CD14-positive monocyte (primary cell): ENCODE data around the gene PLPPR3. TPM values are rescaled to one million over a fixed set of nuclear protein-coding genes. Genes with fewer than 3 reads are reported as not detected.

Source experiments
- DNase-seq, 3 donors: peaks; one replicate each; pipeline ENCODE4 v3.0.0-alpha.2; 2011 to 2022
- H2AFZ ChIP-seq: 2 replicates; pipeline ENCODE4 v1.6.0; 2012; ENCODE audit warnings: mild to moderate bottlenecking, low read depth, low read length, inconsistent platforms; ENCODE audit not compliant: insufficient read depth, poor library complexity, severe bottlenecking
- H3K27ac ChIP-seq, 2 donors: 1 replicate in 1 of 2; 2 replicates in 1 of 2; pipeline ENCODE4 v1.5.1; 2012 to 2013; ENCODE audit warnings: low read length in 2 of 2, control low read depth in 1 of 2, inconsistent platforms in 1 of 2, low read depth in 1 of 2, mild to moderate bottlenecking in 1 of 2
- H3K27me3 ChIP-seq, 2 donors: one replicate each; pipeline versions ENCODE4 v1.6.0 to v1.6.1; 2011 to 2013; ENCODE audit warnings: low read length in 2 of 2; ENCODE audit not compliant: control insufficient read depth in 2 of 2, insufficient read depth in 2 of 2
- H3K36me3 ChIP-seq, 2 donors: replicated peaks in 1 of 2; 1 replicate in 1 of 2; 2 replicates in 1 of 2; pipeline versions ENCODE4 v1.5.1 to v1.6.1; 2012 to 2013; ENCODE audit warnings: low read length in 2 of 2, control low read depth in 1 of 2, inconsistent platforms in 1 of 2, mild to moderate bottlenecking in 1 of 2; ENCODE audit not compliant: insufficient read depth in 2 of 2, control insufficient read depth in 1 of 2
- H3K4me1 ChIP-seq, 2 donors: 1 replicate in 1 of 2; 2 replicates in 1 of 2; pipeline versions ENCODE4 v1.5.1 to v1.6.1; 2012 to 2013; ENCODE audit warnings: low read length in 2 of 2, control low read depth in 1 of 2, inconsistent platforms in 1 of 2, mild to moderate bottlenecking in 1 of 2, moderate library complexity in 1 of 2; ENCODE audit not compliant: insufficient read depth in 2 of 2, control insufficient read depth in 1 of 2
- H3K4me2 ChIP-seq: replicated peaks from 2 replicates; pipeline ENCODE3; 2012; ENCODE audit warnings: low read length, moderate library complexity, mild to moderate bottlenecking; ENCODE audit not compliant: poor library complexity, severe bottlenecking; ENCODE audit errors: extremely low read depth
- H3K4me3 ChIP-seq, 3 experiments: fragments of 200-600 bp in 1 of 3; sonication (generic) in 1 of 3; replicated peaks in 1 of 3; 1 replicate in 2 of 3; 2 replicates in 1 of 3; pipeline ENCODE4 v1.5.1; 2011 to 2013; ENCODE audit warnings: low read length in 3 of 3, mild to moderate bottlenecking in 3 of 3, control low read depth in 2 of 3, low read depth in 2 of 3, inconsistent platforms in 1 of 3, moderate library complexity in 1 of 3
- H3K79me2 ChIP-seq: 2 replicates; pipeline ENCODE4 v1.6.0; 2012; ENCODE audit warnings: mild to moderate bottlenecking, control low read depth, inconsistent platforms, low read length, moderate library complexity; ENCODE audit not compliant: insufficient read depth
- H3K9ac ChIP-seq: 2 replicates; pipeline ENCODE4 v1.6.0; 2017; ENCODE audit warnings: low read length, mild to moderate bottlenecking; ENCODE audit not compliant: insufficient read depth, poor library complexity, severe bottlenecking
- H3K9me3 ChIP-seq, 2 donors: replicated peaks in 1 of 2; 1 replicate in 1 of 2; 2 replicates in 1 of 2; pipeline versions ENCODE4 v1.5.1 to v1.6.1; 2012 to 2013; ENCODE audit warnings: low read length in 2 of 2, control low read depth in 1 of 2; ENCODE audit not compliant: control insufficient read depth in 1 of 2, insufficient read depth in 1 of 2
- H4K20me1 ChIP-seq: 2 replicates; pipeline ENCODE4 v1.6.0; 2012; ENCODE audit warnings: mild to moderate bottlenecking, low read length, control low read depth, moderate library complexity; ENCODE audit not compliant: insufficient read depth
- H3K27ac Mint-ChIP-seq, 7 donors: one replicate each; pipeline ENCODE4 v1.8.0; 2020; ENCODE audit warnings: mild to moderate bottlenecking in 7 of 7, mixed read lengths in 7 of 7, moderate library complexity in 6 of 7, inconsistent platforms in 2 of 7
- H3K27me3 Mint-ChIP-seq, 3 donors: one replicate each; pipeline ENCODE4 v1.8.0; 2021 to 2022; ENCODE audit warnings: low read depth in 3 of 3, mild to moderate bottlenecking in 3 of 3, mixed read lengths in 3 of 3, moderate library complexity in 3 of 3, inconsistent platforms in 1 of 3
- H3K36me3 Mint-ChIP-seq, 2 donors: one replicate each; pipeline ENCODE4 v1.8.0; 2020; ENCODE audit warnings: mixed read lengths in 2 of 2, inconsistent platforms in 1 of 2, mild to moderate bottlenecking in 1 of 2
- H3K4me1 Mint-ChIP-seq: one replicate; pipeline ENCODE4 v1.8.0; 2020; ENCODE audit warnings: mild to moderate bottlenecking, mixed read lengths
- H3K4me3 Mint-ChIP-seq, 2 donors: one replicate each; pipeline ENCODE4 v1.8.0; 2020; ENCODE audit warnings: mild to moderate bottlenecking in 2 of 2, mixed read lengths in 2 of 2, moderate library complexity in 1 of 2
- H3K9me3 Mint-ChIP-seq, 7 donors: one replicate each; pipeline ENCODE4 v1.8.0; 2020 to 2022; ENCODE audit warnings: mixed read lengths in 7 of 7, mild to moderate bottlenecking in 6 of 7, moderate library complexity in 6 of 7, inconsistent platforms in 2 of 7
- CTCF ChIP-seq: fragments of 200-600 bp; IDR thresholded peaks from one replicate; pipeline ENCODE4 v1.8.0; 2022; ENCODE audit warnings: antibody characterized with exemption, mild to moderate bottlenecking
- WGBS: methylation state at CpG from one replicate; pipeline ENCODE4 v1.1.5; 2013; ENCODE audit warnings: missing lambda C conversion rate; ENCODE audit not compliant: insufficient coverage; 5-methylcytosine and 5-hydroxymethylcytosine counted together
- intact Hi-C, 2 donors: fragments of 100-400 bp; cut with micrococcal nuclease; formaldehyde crosslinking; loops; one replicate each; pipeline versions ENCODE4 v1.15.0 to v1.15.1; 2023
- polyA plus RNA-seq, 3 donors: library from polyadenylated mRNA; depleted of rRNA in 1 of 3; unstranded in 2 of 3; stranded (reverse) in 1 of 3; fragments of 300-500 nt in 2 of 3; fragments of >200 nt in 1 of 3; fragmentation: Illumina TruSeq in 2 of 3; gene quantifications; 1 replicate in 2 of 3; 2 replicates in 1 of 3; pipeline ENCODE4 v1.2.3, GENCODE V29; 2012 to 2021

The PLPPR3 gene
- polyA plus RNA-seq, 3 donors, result 1.2 TPM; not detected in 2

GRCh38 chr19:829129-829758, 7.5 kb upstream of the PLPPR3 start:
- Histone ChIP-seq H3K27ac (no peak overlapping the region), H3K9me3 (no peaks in the 10 kb centered on the region), H3K79me2 (peaks cover 54% of the 10 kb centered on the region), H3K27me3 (no peaks in the 10 kb centered on the region), H3K9ac (no peak overlapping the region), H2AFZ (no peak overlapping the region), H3K36me3 (no peaks in the 10 kb centered on the region), H3K4me1 (peaks cover 60 to 71% of the 10 kb centered on the region in 2 donors), H3K4me2 (no peak overlapping the region), H4K20me1 (no peaks in the 10 kb centered on the region), H3K4me3 (no peak overlapping the region)
- 42% methylated on average over 16 of the region's 18 CpGs for WGBS
- H3K27ac Mint-ChIP-seq, result peak overlapping the region in 1 of 7 donors; percentile 64
- H3K27me3 Mint-ChIP-seq, result peaks cover 0 to 9% (median 1%) of the 10 kb centered on the region in 3 donors
- no peaks in the 10 kb centered on the region for H3K9me3 Mint-ChIP-seq
- no peak for TF ChIP-seq CTCF
- intact Hi-C loops, result no loop called here
- DNase-seq, result no peak
- H3K4me1 Mint-ChIP-seq, result peaks cover 62% of the 10 kb centered on the region
- no peaks in the 10 kb centered on the region for H3K36me3 Mint-ChIP-seq
- peak overlapping the region in 1 of 2 donors; percentile 15 for H3K4me3 Mint-ChIP-seq

- Histone ChIP-seq H3K79me2 (peaks cover 66% of the 10 kb centered on the region), H3K36me3 (no peaks in the 10 kb centered on the region), H2AFZ (peak within 1 kb of the TSS; percentile 74), H3K9ac (peak within 1 kb of the TSS; percentile 62), H3K27me3 (no peaks in the 10 kb centered on the region), H3K4me3 (peak within 1 kb of the TSS; percentile 15 to 66 (median 37)), H3K27ac (peak within 1 kb of the TSS; percentile 37 to 76), H3K4me1 (peaks cover 71 to 84% of the 10 kb centered on the region in 2 donors), H4K20me1 (no peaks in the 10 kb centered on the region), H3K9me3 (no peaks in the 10 kb centered on the region), H3K4me2 (peak within 1 kb of the TSS; percentile 84)
- H3K4me1 Mint-ChIP-seq, result peaks cover 73% of the 10 kb centered on the region
- peak within 1 kb of the TSS; percentile 74 to 79 for H3K4me3 Mint-ChIP-seq
- peak within 1 kb of the TSS in 6 of 7 donors; percentile 54 to 85 (median 73) for H3K27ac Mint-ChIP-seq
- WGBS, result 13% methylated on average over 33 of the region's 33 CpGs
- H3K27me3 Mint-ChIP-seq, result peaks cover 1 to 8% (median 1%) of the 10 kb centered on the region in 3 donors
- TF ChIP-seq CTCF, result no peak
- intact Hi-C loops, result no loop called here
- H3K36me3 Mint-ChIP-seq, result no peaks in the 10 kb centered on the region
- peak; percentile 48 to 68 (median 66) for DNase-seq
- no peaks in the 10 kb centered on the region for H3K9me3 Mint-ChIP-seq
Observed at GRCh38 chr19:827710-828321, 6.1 kb upstream of the PLPPR3 start, which contains the start of gene AZU1. TSS of gene AZU1 (plus strand) at chr19:827837. CDS start at chr19:827847, 10 bp downstream.
